ENCODE results near the gene YES1. TPM values are rescaled to one million over a fixed set of nuclear protein-coding genes. Genes with fewer than 3 reads are reported as not detected.

The YES1 gene
- total and polyA plus RNA-seq, 2 of the 8 experiments (the other 6 are each of a cell fraction or from before 2014, with no cell fraction given), result 14.8 to 94.3 TPM

DNA sequence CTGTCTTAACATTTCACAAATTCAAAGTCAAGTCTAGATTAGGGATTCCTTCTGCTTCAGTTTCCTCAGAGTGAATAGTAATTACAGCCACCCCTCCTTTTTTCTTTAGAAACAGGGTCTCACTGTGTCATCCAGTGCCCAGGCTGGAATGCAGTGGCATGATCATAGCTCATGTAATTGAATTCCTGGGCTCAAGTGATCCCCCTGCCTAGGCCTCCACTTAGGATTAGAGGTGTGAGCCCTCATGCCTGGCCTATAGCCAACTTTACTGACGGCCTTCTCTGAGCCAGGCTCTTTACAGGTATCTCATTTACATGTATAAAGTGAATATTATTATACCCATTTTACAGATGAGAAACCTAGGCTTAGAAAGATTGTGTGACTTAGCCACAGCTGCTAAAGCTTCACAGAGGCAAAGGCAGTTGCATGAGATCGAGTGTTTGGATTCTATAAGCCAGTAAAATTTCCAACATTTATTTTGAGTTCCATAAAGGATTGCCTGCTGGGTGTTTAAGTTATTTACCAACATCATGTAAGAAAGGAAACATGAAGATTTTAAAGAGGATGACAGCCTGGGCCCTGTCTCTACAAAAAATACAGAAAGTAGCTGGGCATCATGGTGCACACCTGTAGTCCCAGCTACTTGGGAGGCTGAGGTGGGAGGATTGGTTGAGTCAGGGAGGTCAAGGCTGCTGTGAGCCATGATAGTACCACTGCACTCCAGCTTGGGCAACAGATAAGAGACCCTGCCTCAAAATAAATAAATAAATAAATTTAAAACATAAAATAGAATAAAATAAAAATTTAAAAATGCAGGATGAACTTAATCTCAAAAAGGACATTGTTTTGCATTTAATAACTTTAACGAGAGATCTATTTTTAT lies 101.4 kb downstream of the YES1 start:
- Histone ChIP-seq H2BK15ac (ENCODE audit: low read length) (no peak overlapping the region), H3K79me2 (ENCODE audit: control insufficient read depth in 1 of 2, insufficient read depth in 2 of 2, low read length in 2 of 2) (peaks cover 12 to 39% of the 10 kb centered on the region in 2 experiments), H2AFZ (ENCODE audit: low read length) (no peak overlapping the region), H4K5ac (ENCODE audit: insufficient read length, low read depth, low read length) (no peak overlapping the region), H3K4me3 (ENCODE audit: extremely low read depth in 1 of 4, insufficient read depth in 2 of 4, low read depth in 3 of 4, low read length in 4 of 4) (peak overlapping the region in 2 of 4 experiments; percentile 71 to 81; a peak in 5 of 8 replicates), H3K56ac (replicated peaks; ENCODE audit: insufficient read length, low read depth, low read length) (no peak overlapping the region), H3K4me1 (replicated peaks in 1 of 4; ENCODE audit: control insufficient read depth in 3 of 4, insufficient read depth in 4 of 4, low read length in 3 of 4) (peaks cover 0 to 3% (median 1%) of the 10 kb centered on the region in 4 experiments; a peak in 2 of 7 replicates), H2BK12ac (ENCODE audit: low read depth, low read length) (no peak overlapping the region), H3K18ac (ENCODE audit: extremely low read depth, low read length) (no peak overlapping the region), H3K4me2 (ENCODE audit: insufficient read depth in 1 of 2, low read depth in 2 of 2, low read length in 2 of 2) (peak overlapping the region; percentile 81 to 86; a peak in 2 of 4 replicates), H2BK20ac (ENCODE audit: low read length) (no peak overlapping the region), H4K20me1 (replicated peaks in 1 of 2; ENCODE audit: control insufficient read depth in 1 of 2, insufficient read depth in 2 of 2, low read length in 2 of 2) (peaks cover 3 to 6% of the 10 kb centered on the region in 2 experiments), H3K79me1 (ENCODE audit: low read depth, low read length) (peaks cover 9% of the 10 kb centered on the region; the same call in 1 of the 2 replicates), H2BK5ac (ENCODE audit: low read depth, low read length) (no peak overlapping the region), H3K27me3 (replicated peaks in 1 of 4; ENCODE audit: control insufficient read depth in 3 of 4, extremely low read depth in 1 of 4, insufficient read depth in 3 of 4, low read length in 3 of 4) (no peaks in the 10 kb centered on the region), H2AK5ac (ENCODE audit: low read depth, low read length) (no peak overlapping the region), H4K8ac (ENCODE audit: extremely low read depth, insufficient read depth, low read length) (no peak overlapping the region; the same call in 1 of the 2 replicates), H3K14ac (ENCODE audit: insufficient read length) (no peak overlapping the region), H3K23ac (ENCODE audit: insufficient read length) (no peak overlapping the region), H4K91ac (replicated peaks; ENCODE audit: insufficient read length, low read length) (no peak overlapping the region), H2BK120ac (replicated peaks; ENCODE audit: low read depth, low read length) (no peak overlapping the region), H3K23me2 (ENCODE audit: low read depth, low read length) (peaks cover 8% of the 10 kb centered on the region; the same call in 1 of the 2 replicates), H3K9ac (replicated peaks in 1 of 4; ENCODE audit: extremely low read depth in 1 of 4, low read depth in 3 of 4, low read length in 3 of 4) (no peak overlapping the region), H3K27ac (ENCODE audit: low read depth, low read length) (no peak overlapping the region), H3K9me3 (ENCODE audit: insufficient read depth in 2 of 2, low read depth in 1 of 2, low read length in 1 of 2) (no peaks in the 10 kb centered on the region), H3K4ac (replicated peaks; ENCODE audit: insufficient read length, low read depth, low read length) (no peak overlapping the region), H3K36me3 (ENCODE audit: control insufficient read depth in 2 of 4, insufficient read depth in 4 of 4, low read length in 3 of 4) (peaks cover 0 to 12% (median 0%) of the 10 kb centered on the region in 4 experiments; a peak in 3 of 8 replicates)
- ChIA-PET POLR2A (ENCODE audit: partially characterized antibody) (interaction anchor here (1.6 to 1.8 kb wide), 2 partner anchors 10 to 13 kb away, joined by 4 to 5 read pairs; no protein-coding TSS in a partner anchor), CTCF (ENCODE audit: partially characterized antibody) (interaction anchor here (0.8 to 2.4 kb wide), 4 partner anchors 24 to 122 kb away, joined by 3 to 9 read pairs (median 5); no protein-coding TSS in a partner anchor)
- no peak for TF ChIP-seq CEBPB (IDR thresholded peaks at IDR 0.05; ENCODE audit: low read depth, low read length)
- DNase-seq (ENCODE audit: low read depth in 1 of 2, low spot score in 2 of 2) (peak in 1 of 2 experiments; percentile 8), FAIRE-seq (no peak)
- 93% methylated on average over 3 of the region's 3 CpGs; no CpG with 5 or more reads in 1 of the 2 experiments for WGBS, 2 experiments (ENCODE audit: extremely low coverage in 1 of 2, insufficient coverage in 1 of 2, insufficient read length in 1 of 2, insufficient replicate concordance in 2 of 2, low coverage in 1 of 2, low lambda C conversion rate in 2 of 2, missing lambda C conversion rate in 1 of 2)
